HepG2 (cell line): ENCODE measurements around the gene TMEM184B. TPM values are rescaled to one million over a fixed set of nuclear protein-coding genes. Genes with fewer than 3 reads are reported as not detected.

ENCODE experiments used
- FOXJ3 ChIP-seq: sonication (generic); formaldehyde crosslinking; IDR thresholded peaks from 2 replicates; pipeline ENCODE4 v1.4.0; 2020; ENCODE audit warnings: missing genetic modification reagents, mild to moderate bottlenecking, borderline replicate concordance
- JARID2 ChIP-seq: sonication (generic); formaldehyde crosslinking; IDR thresholded peaks from 2 replicates; pipeline ENCODE4 v1.8.1; 2023; ENCODE audit warnings: missing genetic modification reagents, inconsistent platforms; ENCODE audit not compliant: insufficient replicate concordance
- JUNB ChIP-seq: sonication (generic); formaldehyde crosslinking; IDR thresholded peaks from 2 replicates; pipeline ENCODE4 v1.8.0; 2022; ENCODE audit warnings: missing genetic modification reagents, mild to moderate bottlenecking, borderline replicate concordance
- LCORL ChIP-seq, 2 experiments: fragments of 450-650 bp in 1 of 2; sonication (generic) in 1 of 2; formaldehyde crosslinking in 1 of 2; IDR thresholded peaks; 2 replicates each; pipeline versions ENCODE4 v1.5.0 to v1.6.1; 2017 to 2020; ENCODE audit warnings: antibody characterized with exemption in 1 of 2, missing genetic modification reagents in 1 of 2
- MAFG ChIP-seq: sonication (generic); formaldehyde crosslinking; IDR thresholded peaks from 2 replicates; pipeline ENCODE4 v1.5.1; 2020; ENCODE audit warnings: mild to moderate bottlenecking, missing genetic modification reagents
- NCOR1 ChIP-seq: fragments of 200-600 bp; sonication (generic); IDR thresholded peaks from 2 replicates; pipeline ENCODE4 v1.7.0; 2017; ENCODE audit warnings: antibody characterized with exemption, low read length, borderline replicate concordance
- SAP130 ChIP-seq: IDR thresholded peaks from 2 replicates; pipeline ENCODE4 v1.6.1; 2016; ENCODE audit warnings: low read depth
- ZBTB3 ChIP-seq: sonication (generic); formaldehyde crosslinking; IDR thresholded peaks from 2 replicates; pipeline ENCODE4 v1.4.0; 2020; ENCODE audit warnings: low read depth, mild to moderate bottlenecking, moderate library complexity, missing genetic modification reagents, borderline replicate concordance
- ZHX2 ChIP-seq, 2 experiments: sonication (generic) in 1 of 2; formaldehyde crosslinking in 1 of 2; IDR thresholded peaks; 2 replicates each; pipeline versions ENCODE4 v1.6.1 to v1.9.0; 2014 to 2022; ENCODE audit warnings: antibody characterized with exemption in 1 of 2, borderline replicate concordance in 1 of 2, inconsistent platforms in 1 of 2, low read depth in 1 of 2, missing genetic modification reagents in 1 of 2
- ZNF337 ChIP-seq: sonication (generic); formaldehyde crosslinking; IDR thresholded peaks from 2 replicates; pipeline ENCODE4 v1.5.1; 2020; ENCODE audit warnings: missing genetic modification reagents, low read depth, mild to moderate bottlenecking, borderline replicate concordance
- ZNF34 ChIP-seq: sonication (generic); formaldehyde crosslinking; IDR thresholded peaks from 2 replicates; pipeline ENCODE4 v1.4.0; 2020; ENCODE audit warnings: mild to moderate bottlenecking, missing genetic modification reagents, borderline replicate concordance
- ZNF782 ChIP-seq: sonication (generic); formaldehyde crosslinking; IDR thresholded peaks from 2 replicates; pipeline ENCODE4 v1.4.0; 2020; ENCODE audit warnings: missing genetic modification reagents, mild to moderate bottlenecking, borderline replicate concordance
- polyA plus RNA-seq, 8 experiments: library from polyadenylated mRNA; depleted of rRNA in 3 of 8; stranded (reverse) in 7 of 8; unstranded in 1 of 8; fragments of >200 nt; fragmentation: Illumina TruSeq in 4 of 8; extraction: Trizol in 4 of 8; gene quantifications; 2 replicates each; pipeline versions ENCODE4 v1.2.1 to v1.2.3, GENCODE V29; 2011 to 2016; ENCODE audit warnings: low read depth in 4 of 8, missing spikeins in 1 of 8, mixed read lengths in 1 of 8; ENCODE audit not compliant: insufficient read depth in 1 of 8
- total RNA-seq, 5 experiments: library from RNA; depleted of rRNA; stranded (reverse); fragments of >200 nt; fragmentation: Illumina TruSeq; extraction: Trizol; gene quantifications; 2 replicates each; pipeline ENCODE4 v1.2.3, GENCODE V29; 2016; ENCODE audit warnings: low read depth in 1 of 5
- TF ChIP-seq, protein P1 (sequence below): sonication (generic); formaldehyde crosslinking; IDR thresholded peaks from 2 replicates; pipeline ENCODE4 v1.4.0; 2020; ENCODE audit warnings: missing genetic modification reagents
- TF ChIP-seq, protein P2 (sequence below): sonication (generic); formaldehyde crosslinking; conservative IDR thresholded peaks from 2 replicates; pipeline ENCODE4 v1.8.0; 2022; ENCODE audit warnings: mild to moderate bottlenecking, moderate library complexity, missing genetic modification reagents
- TF ChIP-seq, protein P3 (sequence below): sonication (generic); formaldehyde crosslinking; IDR thresholded peaks from 2 replicates; pipeline ENCODE4 v1.4.0; 2020; ENCODE audit warnings: mild to moderate bottlenecking, missing genetic modification reagents, borderline replicate concordance

The TMEM184B gene
- total and polyA plus RNA-seq, 2 of the 13 experiments (the other 11 are each of a cell fraction or from before 2014, with no cell fraction given): 15.9 to 16.0 TPM

DNA sequence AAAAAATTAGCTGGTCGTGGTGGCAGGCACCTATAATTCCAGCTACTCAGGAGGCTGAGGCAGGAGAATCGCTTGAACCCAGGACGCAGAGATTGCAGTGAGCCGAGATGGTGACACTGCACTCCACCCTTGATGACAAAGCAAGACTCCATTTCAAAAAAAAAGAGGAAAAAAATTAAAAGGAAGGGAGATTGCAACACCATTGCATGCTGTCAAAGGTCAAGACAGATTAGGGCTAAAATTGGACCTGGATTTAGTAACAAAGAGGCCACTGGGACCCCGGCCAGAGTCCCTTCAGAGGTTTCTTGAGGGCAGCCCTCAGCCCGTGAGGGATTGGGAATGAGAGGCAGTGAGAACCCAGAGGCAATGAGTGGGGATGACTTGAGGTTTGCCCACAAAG is 79.2 kb downstream of the TMEM184B start (continued):
- TF ChIP-seq, protein P1, sequence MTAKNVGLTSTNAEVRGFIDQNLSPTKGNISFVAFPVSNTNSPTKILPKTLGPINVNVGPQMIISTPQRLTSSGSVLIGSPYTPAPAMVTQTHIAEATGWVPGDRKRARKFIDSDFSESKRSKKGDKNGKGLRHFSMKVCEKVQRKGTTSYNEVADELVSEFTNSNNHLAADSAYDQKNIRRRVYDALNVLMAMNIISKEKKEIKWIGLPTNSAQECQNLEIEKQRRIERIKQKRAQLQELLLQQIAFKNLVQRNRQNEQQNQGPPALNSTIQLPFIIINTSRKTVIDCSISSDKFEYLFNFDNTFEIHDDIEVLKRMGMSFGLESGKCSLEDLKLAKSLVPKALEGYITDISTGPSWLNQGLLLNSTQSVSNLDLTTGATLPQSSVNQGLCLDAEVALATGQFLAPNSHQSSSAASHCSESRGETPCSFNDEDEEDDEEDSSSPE (CRISPR knock-in tag): no peak
- TF ChIP-seq FOXJ3 (CRISPR knock-in tag): peak; percentile 42; the same call in 1 of the 2 replicates
- TF ChIP-seq ZNF782: no peak
- TF ChIP-seq ZNF34 (CRISPR knock-in tag): no peak
- TF ChIP-seq ZHX2 (IDR thresholded peaks at IDR 0.05; ENCODE audit: low read depth): no peak
- TF ChIP-seq ZHX2 (CRISPR knock-in tag; IDR thresholded peaks at IDR 0.05; ENCODE audit: borderline replicate concordance): no peak
- TF ChIP-seq, protein P2, sequence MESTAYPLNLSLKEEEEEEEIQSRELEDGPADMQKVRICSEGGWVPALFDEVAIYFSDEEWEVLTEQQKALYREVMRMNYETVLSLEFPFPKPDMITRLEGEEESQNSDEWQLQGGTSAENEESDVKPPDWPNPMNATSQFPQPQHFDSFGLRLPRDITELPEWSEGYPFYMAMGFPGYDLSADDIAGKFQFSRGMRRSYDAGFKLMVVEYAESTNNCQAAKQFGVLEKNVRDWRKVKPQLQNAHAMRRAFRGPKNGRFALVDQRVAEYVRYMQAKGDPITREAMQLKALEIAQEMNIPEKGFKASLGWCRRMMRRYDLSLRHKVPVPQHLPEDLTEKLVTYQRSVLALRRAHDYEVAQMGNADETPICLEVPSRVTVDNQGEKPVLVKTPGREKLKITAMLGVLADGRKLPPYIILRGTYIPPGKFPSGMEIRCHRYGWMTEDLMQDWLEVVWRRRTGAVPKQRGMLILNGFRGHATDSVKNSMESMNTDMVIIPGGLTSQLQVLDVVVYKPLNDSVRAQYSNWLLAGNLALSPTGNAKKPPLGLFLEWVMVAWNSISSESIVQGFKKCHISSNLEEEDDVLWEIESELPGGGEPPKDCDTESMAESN (CRISPR knock-in tag): no peak
- TF ChIP-seq, protein P3, sequence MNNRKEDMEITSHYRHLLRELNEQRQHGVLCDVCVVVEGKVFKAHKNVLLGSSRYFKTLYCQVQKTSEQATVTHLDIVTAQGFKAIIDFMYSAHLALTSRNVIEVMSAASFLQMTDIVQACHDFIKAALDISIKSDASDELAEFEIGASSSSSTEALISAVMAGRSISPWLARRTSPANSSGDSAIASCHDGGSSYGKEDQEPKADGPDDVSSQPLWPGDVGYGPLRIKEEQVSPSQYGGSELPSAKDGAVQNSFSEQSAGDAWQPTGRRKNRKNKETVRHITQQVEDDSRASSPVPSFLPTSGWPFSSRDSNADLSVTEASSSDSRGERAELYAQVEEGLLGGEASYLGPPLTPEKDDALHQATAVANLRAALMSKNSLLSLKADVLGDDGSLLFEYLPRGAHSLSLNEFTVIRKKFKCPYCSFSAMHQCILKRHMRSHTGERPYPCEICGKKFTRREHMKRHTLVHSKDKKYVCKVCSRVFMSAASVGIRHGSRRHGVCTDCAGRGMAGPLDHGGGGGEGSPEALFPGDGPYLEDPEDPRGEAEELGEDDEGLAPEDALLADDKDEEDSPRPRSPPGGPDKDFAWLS: no peak
- TF ChIP-seq SAP130 (CRISPR knock-in tag): peak; percentile 43; the same call in 1 of the 2 replicates
- TF ChIP-seq MAFG (CRISPR knock-in tag): peak; percentile 71
- TF ChIP-seq NCOR1: peak; percentile 64; the same call in 1 of the 2 replicates
- TF ChIP-seq ZNF337 (CRISPR knock-in tag): no peak
- TF ChIP-seq JUNB: no peak
- TF ChIP-seq ZBTB3 (CRISPR knock-in tag): no peak
- TF ChIP-seq JARID2: no peak
- no peak for TF ChIP-seq LCORL (IDR thresholded peaks at IDR 0.05)
- TF ChIP-seq LCORL (CRISPR knock-in tag; IDR thresholded peaks at IDR 0.05): peak; percentile 58; the same call in 1 of the 2 replicates
